ENCODE data around the gene ATP8B1. TPM values are rescaled to one million over a fixed set of nuclear protein-coding genes. Genes with fewer than 3 reads are reported as not detected.

The ATP8B1 gene
- total RNA-seq, 4 donors from 2014 or later, result 17.4 to 26.2 (median 23.4) TPM

GRCh38 chr18:57787068-57787685 is 15.9 kb downstream of the ATP8B1 start:
- peaks cover 9 to 86% (median 17%) of the 10 kb centered on the region in 3 donors for H3K4me1 ChIP-seq

GRCh38 chr18:57785751-57786437 is 17.2 kb downstream of the ATP8B1 start:
- H3K27me3 ChIP-seq, result no peaks in the 10 kb centered on the region
- ATAC-seq, result no peak
- 66 to 84% methylated on average over 5 to 6 of the region's 8 CpGs for WGBS, 2 donors (ENCODE audit: low coverage in 1 of 2)
- no peak for TF ChIP-seq POLR2AphosphoS5 (IDR thresholded peaks at IDR 0.05)
- no peak for TF ChIP-seq EP300 (IDR thresholded peaks at IDR 0.05)
- no peak for TF ChIP-seq CTCF (IDR thresholded peaks at IDR 0.05)
- no peak for TF ChIP-seq POLR2A (IDR thresholded peaks at IDR 0.05)
- H3K36me3 ChIP-seq, result no peaks in the 10 kb centered on the region
- peaks cover 11 to 86% (median 24%) of the 10 kb centered on the region in 3 donors for H3K4me1 ChIP-seq
- H3K27ac ChIP-seq, result peak overlapping the region in 3 of 4 donors; percentile 7 to 84 (median 54)
- no peak overlapping the region for H3K4me3 ChIP-seq
- H3K9me3 ChIP-seq, result no peaks in the 10 kb centered on the region

More at GRCh38 chr18:57787068-57787685, 15.9 kb downstream of the ATP8B1 start:
- H3K36me3 ChIP-seq, result no peaks in the 10 kb centered on the region
- no peak for ATAC-seq
- WGBS, 2 donors (ENCODE audit: low coverage in 1 of 2), result 72 to 82% methylated on average over 10 to 11 of the region's 11 CpGs
- no peaks in the 10 kb centered on the region for H3K9me3 ChIP-seq
- TF ChIP-seq EP300 (IDR thresholded peaks at IDR 0.05) (no peak), CTCF (IDR thresholded peaks at IDR 0.05) (no peak), POLR2AphosphoS5 (IDR thresholded peaks at IDR 0.05) (no peak), POLR2A (IDR thresholded peaks at IDR 0.05) (no peak)
- no peaks in the 10 kb centered on the region for H3K27me3 ChIP-seq
- H3K27ac ChIP-seq, result peak overlapping the region in 3 of 4 donors; percentile 34 to 85 (median 84)
- no peak overlapping the region for H3K4me3 ChIP-seq

GRCh38 chr18:57784801-57785114 is 18.4 kb downstream of the ATP8B1 start:
- Histone ChIP-seq H3K36me3 (no peaks in the 10 kb centered on the region), H3K9me3 (no peaks in the 10 kb centered on the region), H3K4me1 (peaks cover 18 to 86% (median 26%) of the 10 kb centered on the region in 3 donors), H3K27me3 (no peaks in the 10 kb centered on the region), H3K27ac (peak overlapping the region in 3 of 4 donors; percentile 8 to 56 (median 43)), H3K4me3 (no peak overlapping the region)
- TF ChIP-seq POLR2A (IDR thresholded peaks at IDR 0.05) (no peak), POLR2AphosphoS5 (IDR thresholded peaks at IDR 0.05) (no peak), CTCF (IDR thresholded peaks at IDR 0.05) (no peak), EP300 (IDR thresholded peaks at IDR 0.05) (no peak)
- 61 to 76% methylated on average over 4 of the region's 4 CpGs for whole genome bisulfite sequencing, 2 donors (ENCODE audit: low coverage in 1 of 2)
- ATAC-seq, result no peak

- no peak for TF ChIP-seq CTCF (IDR thresholded peaks at IDR 0.05)
- peak; percentile 63 for TF ChIP-seq POLR2AphosphoS5 (IDR thresholded peaks at IDR 0.05)
- TF ChIP-seq POLR2A (IDR thresholded peaks at IDR 0.05), result no peak
- H3K27ac ChIP-seq, result peak overlapping the region in 3 of 4 donors; percentile 8 to 56 (median 43)
- H3K9me3 ChIP-seq, result no peaks in the 10 kb centered on the region
- peaks cover 14 to 86% (median 21%) of the 10 kb centered on the region in 3 donors for H3K4me1 ChIP-seq
- ATAC-seq, result no peak
- H3K27me3 ChIP-seq, result no peaks in the 10 kb centered on the region
- H3K36me3 ChIP-seq, result no peaks in the 10 kb centered on the region
- WGBS, 2 donors (ENCODE audit: low coverage in 1 of 2), result 55 to 77% methylated on average over 12 to 16 of the region's 16 CpGs
- H3K4me3 ChIP-seq, result no peak overlapping the region
Observed at GRCh38 chr18:57784034-57784800, 18.9 kb downstream of the ATP8B1 start.
